ENCODE measurements around the gene ZHX3. TPM values are rescaled to one million over a fixed set of nuclear protein-coding genes. Genes with fewer than 3 reads are reported as not detected.

Gene ZHX3
- total and polyA plus RNA-seq, 2 of the 4 experiments (the other 2 are of a cell fraction): 25.0 to 28.0 TPM

GRCh38 chr20:41242352-41242751 is 75.2 kb downstream of the ZHX3 start:
- intact Hi-C loops (cut with micrococcal nuclease) (no loop called here), dilution Hi-C loops (cut with HindIII; ENCODE audit: low sequenced_read_pairs, unreplicated experiment) (no loop called here), in situ Hi-C loops (cut with MboI; ENCODE audit: low sequenced_read_pairs) (no loop called here)
- peaks cover 28 to 62% of the 10 kb centered on the region in 2 experiments for H3K79me1 ChIP-seq (ENCODE audit: low read depth in 1 of 2, low read length in 2 of 2)
- no peaks in the 10 kb centered on the region; the same call in 1 of the 2 replicates for H4K20me1 ChIP-seq (ENCODE audit: insufficient read depth, low read length)
- H3K36me3 ChIP-seq (ENCODE audit: control insufficient read depth, insufficient read depth, low read length): peaks cover 4% of the 10 kb centered on the region
- H2AFZ ChIP-seq (replicated peaks; ENCODE audit: low read length, poor library complexity): no peak overlapping the region
- no peak overlapping the region for H2AK9ac ChIP-seq (replicated peaks; ENCODE audit: low read depth, low read length, poor library complexity)
- H3K23ac ChIP-seq (ENCODE audit: low read depth, low read length): no peak overlapping the region
- H3K4me2 ChIP-seq (ENCODE audit: low read depth, low read length): no peak overlapping the region
- H3K4me1 ChIP-seq (ENCODE audit: control insufficient read depth, insufficient read depth, low read length): peaks cover 8% of the 10 kb centered on the region
- no peak overlapping the region for H4K5ac ChIP-seq (ENCODE audit: low read depth, low read length)
- H3K27me3 ChIP-seq (ENCODE audit: control insufficient read depth, insufficient read depth, low read length): no peaks in the 10 kb centered on the region
- POLR2A ChIA-PET (ENCODE audit: unreplicated experiment): no interaction called here
- H4K91ac ChIP-seq (ENCODE audit: insufficient read depth, low read depth, low read length): no peak overlapping the region
- BruUV-seq (replicated peaks): no TSS peak
- CTCF ChIA-PET: interaction anchor here (1.8 kb wide), 1 partner anchor 9 kb away, joined by 5 read pairs; no protein-coding TSS in a partner anchor
- no peak overlapping the region for H3K9ac ChIP-seq (ENCODE audit: low read depth, low read length)
- no peak overlapping the region for H2BK120ac ChIP-seq (ENCODE audit: low read depth, low read length)
- H3K18ac ChIP-seq (ENCODE audit: low read depth, low read length): no peak overlapping the region
- no peak overlapping the region for H2BK20ac ChIP-seq (ENCODE audit: low read depth, low read length)
- no peak overlapping the region for H3K4ac ChIP-seq (ENCODE audit: low read depth, low read length)
- H2BK15ac ChIP-seq (ENCODE audit: low read depth, low read length): no peak overlapping the region
- H3K9me1 ChIP-seq (ENCODE audit: insufficient read depth, low read length): peaks cover 8% of the 10 kb centered on the region; the same call in 1 of the 2 replicates
- no peak overlapping the region for H3K27ac ChIP-seq (ENCODE audit: insufficient read depth, low read length)
- H2AK5ac ChIP-seq (ENCODE audit: low read depth, low read length): no peak overlapping the region
- ATAC-seq (ENCODE audit: low read depth) (no peak; the same call in 1 of the 2 replicates), DNase-seq (no peak)
- H2BK5ac ChIP-seq (ENCODE audit: low read depth, low read length, poor library complexity, severe bottlenecking): no peak overlapping the region
- H3K56ac ChIP-seq (ENCODE audit: extremely low read depth, insufficient read depth, low read length): no peak overlapping the region
- H4K8ac ChIP-seq (ENCODE audit: low read depth in 2 of 2, low read length in 2 of 2): no peak overlapping the region
- H3K4me3 ChIP-seq (ENCODE audit: insufficient read depth, low read depth, low read length): no peak overlapping the region
- no CpG with 5 or more reads among the region's 1 CpG for WGBS, 2 experiments (ENCODE audit: extremely low coverage in 2 of 2, insufficient read length in 1 of 2)
- no peak overlapping the region for H3K14ac ChIP-seq (replicated peaks; ENCODE audit: low read depth, low read length)
- TF ChIP-seq ELK1 (IDR thresholded peaks at IDR 0.05; ENCODE audit: borderline replicate concordance, low read depth, low read length) (no peak), RFX5 (IDR thresholded peaks at IDR 0.05; ENCODE audit: low read depth, low read length) (no peak), RAD21 (IDR thresholded peaks at IDR 0.05; ENCODE audit: low read length) (no peak), CHD1 (IDR thresholded peaks at IDR 0.05; ENCODE audit: low read depth, low read length) (no peak), FOS (IDR thresholded peaks at IDR 0.05; ENCODE audit: low read depth, low read length) (no peak), MAZ (IDR thresholded peaks at IDR 0.05; ENCODE audit: borderline replicate concordance, low read depth, low read length) (no peak), NFE2L2 (IDR thresholded peaks at IDR 0.05; ENCODE audit: low read depth, low read length) (no peak), CEBPB (IDR thresholded peaks at IDR 0.05; ENCODE audit: low read depth, low read length) (no peak), POLR2A (IDR thresholded peaks at IDR 0.05; ENCODE audit: low read depth, low read length) (no peak), BHLHE40 (IDR thresholded peaks at IDR 0.05; ENCODE audit: low read depth, low read length) (no peak), SMC3 (IDR thresholded peaks at IDR 0.05; ENCODE audit: low read depth, low read length) (no peak), CTCF (conservative IDR thresholded peaks at IDR 0.05; ENCODE audit: low read depth, low read length) (no peak), MAFK (IDR thresholded peaks at IDR 0.05; ENCODE audit: low read depth, low read length) (no peak)
- TF ChIP-seq, protein P1, sequence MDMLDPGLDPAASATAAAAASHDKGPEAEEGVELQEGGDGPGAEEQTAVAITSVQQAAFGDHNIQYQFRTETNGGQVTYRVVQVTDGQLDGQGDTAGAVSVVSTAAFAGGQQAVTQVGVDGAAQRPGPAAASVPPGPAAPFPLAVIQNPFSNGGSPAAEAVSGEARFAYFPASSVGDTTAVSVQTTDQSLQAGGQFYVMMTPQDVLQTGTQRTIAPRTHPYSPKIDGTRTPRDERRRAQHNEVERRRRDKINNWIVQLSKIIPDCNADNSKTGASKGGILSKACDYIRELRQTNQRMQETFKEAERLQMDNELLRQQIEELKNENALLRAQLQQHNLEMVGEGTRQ (IDR thresholded peaks at IDR 0.05; ENCODE audit: low read depth, low read length): no peak
- H3K9me3 ChIP-seq (ENCODE audit: control insufficient read depth, insufficient read depth, low read length): no peaks in the 10 kb centered on the region; the same call in 1 of the 2 replicates
